Neural progenitor cell (in vitro differentiated cells): ENCODE data around the gene HTT. TPM values are rescaled to one million over a fixed set of nuclear protein-coding genes. Genes with fewer than 3 reads are reported as not detected.
A peak's percentile ranks its signal among the peaks of the same experiment; 100 is the strongest.

Source experiments
- DNase-seq: peaks from one replicate; pipeline ENCODE4 v3.0.0-alpha.2; 2016; ENCODE audit warnings: low spot score
- H2AFZ ChIP-seq: fragments of 200-600 bp; sonication (generic); replicated peaks from 2 replicates; pipeline ENCODE4 v1.6.1; 2016; ENCODE audit warnings: antibody characterized with exemption
- H3F3A ChIP-seq: fragments of 200-600 bp; sonication (generic); 2 replicates; pipeline ENCODE4 v1.6.1; 2016; ENCODE audit warnings: antibody characterized with exemption, low read depth
- H3K27ac ChIP-seq: fragments of 200-600 bp; sonication (generic); 2 replicates; pipeline ENCODE4 v1.5.1; 2016; ENCODE audit warnings: mild to moderate bottlenecking
- H3K27me3 ChIP-seq: fragments of 200-600 bp; sonication (generic); 2 replicates; pipeline ENCODE4 v1.6.1; 2016; ENCODE audit warnings: mild to moderate bottlenecking, moderate library complexity
- H3K36me3 ChIP-seq: fragments of 200-600 bp; sonication (generic); 2 replicates; pipeline ENCODE4 v1.5.1; 2016
- H3K4me1 ChIP-seq: fragments of 200-600 bp; sonication (generic); 2 replicates; pipeline ENCODE4 v1.6.1; 2016; ENCODE audit warnings: mixed run types
- H3K4me2 ChIP-seq: fragments of 200-600 bp; sonication (generic); 2 replicates; pipeline ENCODE4 v1.6.1; 2016
- H3K4me3 ChIP-seq: fragments of 200-600 bp; sonication (generic); 2 replicates; pipeline ENCODE4 v1.5.1; 2016
- H3K79me2 ChIP-seq: fragments of 200-600 bp; sonication (generic); 2 replicates; pipeline ENCODE4 v1.6.1; 2016; ENCODE audit warnings: low read depth
- H3K9ac ChIP-seq: fragments of 200-600 bp; sonication (generic); 2 replicates; pipeline ENCODE4 v1.6.1; 2016
- H3K9me3 ChIP-seq: fragments of 200-600 bp; sonication (generic); 2 replicates; pipeline ENCODE4 v1.5.1; 2016; ENCODE audit warnings: low read depth
- H4K20me1 ChIP-seq: fragments of 200-600 bp; sonication (generic); 2 replicates; pipeline ENCODE4 v1.6.1; 2016; ENCODE audit warnings: low read depth
- H3K27ac Mint-ChIP-seq: 3 replicates; pipeline ENCODE4 v1.8.0; 2021; ENCODE audit warnings: mixed read lengths
- H3K27me3 Mint-ChIP-seq: 2 replicates; pipeline ENCODE4 v1.8.0; 2022; ENCODE audit warnings: low read depth, mild to moderate bottlenecking, inconsistent platforms, moderate library complexity, mixed read lengths; ENCODE audit not compliant: insufficient read depth
- H3K36me3 Mint-ChIP-seq: 3 replicates; pipeline ENCODE4 v1.8.0; 2021; ENCODE audit warnings: mixed read lengths
- H3K4me1 Mint-ChIP-seq: 3 replicates; pipeline ENCODE4 v1.8.0; 2021; ENCODE audit warnings: mixed read lengths
- H3K4me3 Mint-ChIP-seq: 3 replicates; pipeline ENCODE4 v1.8.0; 2021; ENCODE audit warnings: mild to moderate bottlenecking, moderate library complexity, mixed read lengths
- H3K9me3 Mint-ChIP-seq: 3 replicates; pipeline ENCODE4 v1.8.0; 2020; ENCODE audit warnings: mixed read lengths
- CTCF ChIP-seq: fragments of 200-600 bp; sonication (generic); IDR thresholded peaks from 2 replicates; pipeline ENCODE4 v1.5.1; 2017; ENCODE audit warnings: antibody characterized with exemption, mild to moderate bottlenecking
- EZH2 ChIP-seq: fragments of 200-600 bp; sonication (generic); IDR thresholded peaks from 2 replicates; pipeline ENCODE4 v1.6.1; 2017; ENCODE audit warnings: antibody characterized with exemption, mild to moderate bottlenecking, moderate library complexity
- EZH2phosphoT487 ChIP-seq: fragments of 200-600 bp; sonication (generic); IDR thresholded peaks from 2 replicates; pipeline ENCODE4 v1.6.1; 2017; ENCODE audit warnings: antibody characterized with exemption
- total RNA-seq: library from RNA; depleted of rRNA; stranded (reverse); fragments of >200 nt; gene quantifications from 2 replicates; pipeline ENCODE4 v1.2.3, GENCODE V29; 2015; ENCODE audit warnings: low replicate concordance

HTT gene
- total RNA-seq, 1 donor from 2014 or later = 38.9 TPM

- Mint-ChIP-seq H3K4me1 (no peaks in the 10 kb centered on the region), H3K4me3 (no peak overlapping the region), H3K36me3 (peaks cover 24% of the 10 kb centered on the region), H3K27me3 (no peaks in the 10 kb centered on the region), H3K9me3 (no peaks in the 10 kb centered on the region), H3K27ac (no peak overlapping the region)
- H3K9ac ChIP-seq = no peak overlapping the region
- no peak overlapping the region for H3K4me2 ChIP-seq
- H3K9me3 ChIP-seq = no peaks in the 10 kb centered on the region
- TF ChIP-seq EZH2phosphoT487 (no peak), CTCF (no peak), EZH2 (no peak)
- H3K36me3 ChIP-seq = peaks cover 14% of the 10 kb centered on the region
- no peaks in the 10 kb centered on the region for H3K27me3 ChIP-seq
- H4K20me1 ChIP-seq = no peaks in the 10 kb centered on the region
- no peak overlapping the region for H3K27ac ChIP-seq
- no peak for DNase-seq
- no peaks in the 10 kb centered on the region for H3K4me1 ChIP-seq
- H2AFZ ChIP-seq = no peak overlapping the region
- H3F3A ChIP-seq = peaks cover 3% of the 10 kb centered on the region
- H3K79me2 ChIP-seq = no peaks in the 10 kb centered on the region
- no peak overlapping the region for H3K4me3 ChIP-seq
Measured at GRCh38 chr4:3124070-3124767, 49.7 kb downstream of the HTT start.

GRCh38 chr4:3127112-3127511, 52.6 kb downstream of the HTT start:
- H3K36me3 Mint-ChIP-seq = peaks cover 26% of the 10 kb centered on the region
- H3K27ac ChIP-seq = no peak overlapping the region
- no peaks in the 10 kb centered on the region for H3K27me3 Mint-ChIP-seq
- DNase-seq = no peak
- no peak overlapping the region for H2AFZ ChIP-seq
- no peaks in the 10 kb centered on the region for H3K27me3 ChIP-seq
- H3K79me2 ChIP-seq = no peaks in the 10 kb centered on the region
- no peaks in the 10 kb centered on the region for H4K20me1 ChIP-seq
- TF ChIP-seq EZH2 (no peak), CTCF (no peak), EZH2phosphoT487 (no peak)
- H3K4me3 Mint-ChIP-seq = no peak overlapping the region
- H3F3A ChIP-seq = peaks cover 3% of the 10 kb centered on the region
- H3K4me1 ChIP-seq = no peaks in the 10 kb centered on the region
- H3K27ac Mint-ChIP-seq = no peak overlapping the region
- H3K4me3 ChIP-seq = no peak overlapping the region
- peaks cover 17% of the 10 kb centered on the region for H3K36me3 ChIP-seq
- H3K4me1 Mint-ChIP-seq = no peaks in the 10 kb centered on the region
- H3K9me3 ChIP-seq = no peaks in the 10 kb centered on the region
- no peak overlapping the region for H3K9ac ChIP-seq
- no peaks in the 10 kb centered on the region for H3K9me3 Mint-ChIP-seq
- no peak overlapping the region for H3K4me2 ChIP-seq

- H3K4me1 Mint-ChIP-seq = no peaks in the 10 kb centered on the region
Measured at GRCh38 chr4:3128058-3128457, 53.6 kb downstream of the HTT start.

More at GRCh38 chr4:3128058-3128457, 53.6 kb downstream of the HTT start:
- peak overlapping the region; percentile 15 for H3K27ac Mint-ChIP-seq
- TF ChIP-seq CTCF (no peak), EZH2 (no peak), EZH2phosphoT487 (no peak)
- H3K4me3 Mint-ChIP-seq = no peak overlapping the region
- peaks cover 28% of the 10 kb centered on the region for H3K36me3 Mint-ChIP-seq
- no peaks in the 10 kb centered on the region for H4K20me1 ChIP-seq
- H3K4me1 ChIP-seq = no peaks in the 10 kb centered on the region
- no peak overlapping the region for H2AFZ ChIP-seq
- H3K36me3 ChIP-seq = peaks cover 20% of the 10 kb centered on the region
- H3K4me2 ChIP-seq = no peak overlapping the region
- no peaks in the 10 kb centered on the region for H3F3A ChIP-seq
- H3K27me3 Mint-ChIP-seq = no peaks in the 10 kb centered on the region
- H3K4me3 ChIP-seq = no peak overlapping the region
- no peak overlapping the region for H3K27ac ChIP-seq
- no peaks in the 10 kb centered on the region for H3K79me2 ChIP-seq
- no peak overlapping the region for H3K9ac ChIP-seq
- H3K9me3 Mint-ChIP-seq = no peaks in the 10 kb centered on the region
- H3K27me3 ChIP-seq = no peaks in the 10 kb centered on the region
- DNase-seq = no peak
- no peaks in the 10 kb centered on the region for H3K9me3 ChIP-seq
